Osteocyte (in vitro differentiated cells): ENCODE measurements around the gene MLH3. TPM values are rescaled to one million over a fixed set of nuclear protein-coding genes. Genes with fewer than 3 reads are reported as not detected.
"Not testable (repeated sequence)": the region's sequence is repeated elsewhere in the genome, so short reads cannot be mapped to it uniquely, and the experiment has no call there.

Experiments used
- DNase-seq: peaks from one replicate; pipeline ENCODE4 v3.0.0; 2021; ENCODE audit warnings: mixed read lengths; ENCODE audit not compliant: unreplicated experiment; ENCODE audit errors: extremely low spot score
- H3K27ac Mint-ChIP-seq: one replicate; pipeline ENCODE4 v1.8.0; 2021; ENCODE audit warnings: mild to moderate bottlenecking, mixed read lengths; ENCODE audit not compliant: unreplicated experiment
- H3K27me3 Mint-ChIP-seq: one replicate; pipeline ENCODE4 v1.8.0; 2021; ENCODE audit warnings: mixed read lengths; ENCODE audit not compliant: unreplicated experiment
- H3K36me3 Mint-ChIP-seq: one replicate; pipeline ENCODE4 v1.8.0; 2021; ENCODE audit warnings: mixed read lengths; ENCODE audit not compliant: unreplicated experiment
- H3K4me1 Mint-ChIP-seq: one replicate; pipeline ENCODE4 v1.8.0; 2021; ENCODE audit warnings: mixed read lengths; ENCODE audit not compliant: unreplicated experiment
- H3K4me3 Mint-ChIP-seq: one replicate; pipeline ENCODE4 v1.8.0; 2021; ENCODE audit warnings: mild to moderate bottlenecking, moderate library complexity, mixed read lengths; ENCODE audit not compliant: unreplicated experiment
- H3K9me3 Mint-ChIP-seq: one replicate; pipeline ENCODE4 v1.8.0; 2021; ENCODE audit warnings: mixed read lengths; ENCODE audit not compliant: unreplicated experiment
- total RNA-seq: library from RNA; stranded (reverse); gene quantifications from 2 replicates; pipeline ENCODE4 v1.2.1, GENCODE V29; 2021
- TF ChIP-seq, protein P1 (sequence below): fragments of 200-600 bp; sonication (generic); IDR thresholded peaks from 2 replicates; pipeline ENCODE4 v1.5.0; 2021; ENCODE audit warnings: antibody characterized with exemption, mild to moderate bottlenecking, moderate library complexity

Gene MLH3
- total RNA-seq, 1 donor from 2014 or later: 21.8 TPM

- peaks cover 8% of the 10 kb centered on the region for H3K36me3 Mint-ChIP-seq
- no peak overlapping the region for H3K4me3 Mint-ChIP-seq
- TF ChIP-seq, protein P1, sequence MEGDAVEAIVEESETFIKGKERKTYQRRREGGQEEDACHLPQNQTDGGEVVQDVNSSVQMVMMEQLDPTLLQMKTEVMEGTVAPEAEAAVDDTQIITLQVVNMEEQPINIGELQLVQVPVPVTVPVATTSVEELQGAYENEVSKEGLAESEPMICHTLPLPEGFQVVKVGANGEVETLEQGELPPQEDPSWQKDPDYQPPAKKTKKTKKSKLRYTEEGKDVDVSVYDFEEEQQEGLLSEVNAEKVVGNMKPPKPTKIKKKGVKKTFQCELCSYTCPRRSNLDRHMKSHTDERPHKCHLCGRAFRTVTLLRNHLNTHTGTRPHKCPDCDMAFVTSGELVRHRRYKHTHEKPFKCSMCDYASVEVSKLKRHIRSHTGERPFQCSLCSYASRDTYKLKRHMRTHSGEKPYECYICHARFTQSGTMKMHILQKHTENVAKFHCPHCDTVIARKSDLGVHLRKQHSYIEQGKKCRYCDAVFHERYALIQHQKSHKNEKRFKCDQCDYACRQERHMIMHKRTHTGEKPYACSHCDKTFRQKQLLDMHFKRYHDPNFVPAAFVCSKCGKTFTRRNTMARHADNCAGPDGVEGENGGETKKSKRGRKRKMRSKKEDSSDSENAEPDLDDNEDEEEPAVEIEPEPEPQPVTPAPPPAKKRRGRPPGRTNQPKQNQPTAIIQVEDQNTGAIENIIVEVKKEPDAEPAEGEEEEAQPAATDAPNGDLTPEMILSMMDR: no peak
- no peaks in the 10 kb centered on the region for H3K9me3 Mint-ChIP-seq
- no peak for DNase-seq
- H3K27me3 Mint-ChIP-seq: peaks cover 8% of the 10 kb centered on the region
- peaks cover 7% of the 10 kb centered on the region for H3K4me1 Mint-ChIP-seq
- no peak overlapping the region for H3K27ac Mint-ChIP-seq
These were observed 26.5 kb upstream of the MLH3 start for GRCh38 chr14:75077794-75078193.

DNA sequence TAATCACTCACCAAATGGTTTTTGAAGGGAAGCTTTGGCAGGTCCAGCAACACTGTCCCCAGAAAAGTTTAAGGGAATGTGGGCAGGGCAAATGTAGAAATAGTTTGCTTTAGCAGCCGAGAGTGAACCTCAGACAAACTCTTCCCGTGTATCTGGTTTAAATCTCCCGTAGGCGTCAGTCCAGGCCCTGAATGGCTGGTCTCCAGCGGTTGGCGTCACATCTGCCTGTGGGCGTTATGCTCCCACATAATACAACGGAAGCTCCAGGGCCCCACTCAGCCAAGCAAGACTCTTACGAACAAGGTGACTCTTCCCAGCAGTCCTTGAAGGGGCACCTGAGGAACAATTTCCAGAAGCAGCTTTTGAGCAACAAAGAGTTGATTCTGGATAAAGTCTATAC, 19.1 kb upstream of the MLH3 start:
- Mint-ChIP-seq H3K9me3 (no peaks in the 10 kb centered on the region), H3K4me3 (no peak overlapping the region)

DNA sequence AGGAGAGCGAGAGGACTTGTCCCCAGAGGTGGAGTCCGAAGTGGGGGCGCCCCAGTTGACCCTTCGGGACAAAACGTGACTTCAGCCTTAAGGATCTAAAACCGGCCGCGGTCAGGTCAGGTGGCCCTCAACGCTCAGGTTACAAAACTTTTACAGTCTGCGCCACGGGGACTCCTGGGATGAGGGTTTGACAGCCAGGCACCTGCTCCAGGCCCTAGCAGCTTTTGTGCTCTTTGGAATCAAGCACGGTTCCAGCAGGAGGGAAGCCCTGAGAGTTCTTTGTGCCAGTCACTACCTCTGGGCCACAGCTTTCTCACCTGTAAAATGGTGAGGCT, 18.5 kb upstream of the MLH3 start:
- TF ChIP-seq, protein P1: no peak
- H3K27ac Mint-ChIP-seq: peak overlapping the region; percentile 95

More for the DNA sequence above, 19.1 kb upstream of the MLH3 start:
- no peak overlapping the region for H3K27ac Mint-ChIP-seq
- no peak for DNase-seq
- H3K4me1 Mint-ChIP-seq: peaks cover 3% of the 10 kb centered on the region
- TF ChIP-seq, protein P1: no peak
- no peaks in the 10 kb centered on the region for H3K36me3 Mint-ChIP-seq
- H3K27me3 Mint-ChIP-seq: peaks cover 9% of the 10 kb centered on the region

GRCh38 chr14:75069121-75069810, 18.0 kb upstream of the MLH3 start, which contains the start of gene ZC2HC1C:
Gene ZC2HC1C (plus strand): TSS chr14:75069641. CDS start chr14:75070574, 933 bp downstream.
- no peaks in the 10 kb centered on the region for H3K36me3 Mint-ChIP-seq
- peaks cover 3% of the 10 kb centered on the region for H3K4me1 Mint-ChIP-seq
- H3K27ac Mint-ChIP-seq: peak within 1 kb of the TSS; percentile 95
- peak; percentile 93 for DNase-seq
- no peak within 1 kb of the TSS for H3K4me3 Mint-ChIP-seq
- peaks cover 5% of the 10 kb centered on the region for H3K27me3 Mint-ChIP-seq
- no peaks in the 10 kb centered on the region for H3K9me3 Mint-ChIP-seq
- TF ChIP-seq, protein P1: no peak

More for the DNA sequence above, 18.5 kb upstream of the MLH3 start:
- Mint-ChIP-seq H3K9me3 (no peaks in the 10 kb centered on the region), H3K4me1 (peaks cover 3% of the 10 kb centered on the region), H3K27me3 (peaks cover 5% of the 10 kb centered on the region), H3K4me3 (no peak overlapping the region), H3K36me3 (no peaks in the 10 kb centered on the region)
- DNase-seq: no peak

GRCh38 chr14:75068294-75069120, 17.2 kb upstream of the MLH3 start:
- Mint-ChIP-seq H3K4me1 (peaks cover 10% of the 10 kb centered on the region), H3K36me3 (no peaks in the 10 kb centered on the region), H3K27me3 (peaks cover 2% of the 10 kb centered on the region), H3K9me3 (no peaks in the 10 kb centered on the region), H3K27ac (no peak overlapping the region), H3K4me3 (no peak overlapping the region)
- TF ChIP-seq, protein P1: no peak
- no peak for DNase-seq

- DNase-seq, H3K27me3 Mint-ChIP-seq, H3K9me3 Mint-ChIP-seq, H3K36me3 Mint-ChIP-seq, H3K27ac Mint-ChIP-seq, H3K4me3 Mint-ChIP-seq: not testable (repeated sequence)
- H3K4me1 Mint-ChIP-seq: peaks cover 17% of the 10 kb centered on the region
These were observed 16.5 kb upstream of the MLH3 start for GRCh38 chr14:75067765-75068164.
